Uterus (tissue), 4 donors: ENCODE measurements around the gene ACKR3. TPM values are rescaled to one million over a fixed set of nuclear protein-coding genes. Genes with fewer than 3 reads are reported as not detected.

ENCODE experiments used
- DNase-seq, 2 donors: peaks; one replicate each; pipeline ENCODE4 v3.0.0-alpha.2; 2019 to 2020
- H3K27ac ChIP-seq, 2 donors: fragments of 200-600 bp; sonication (generic); 1 replicate in 1 of 2; 2 replicates in 1 of 2; pipeline ENCODE4 v1.5.1; 2016 to 2018
- H3K27me3 ChIP-seq, 2 donors: fragments of 200-600 bp; sonication (generic); one replicate each; pipeline ENCODE4 v1.5.1; 2018 to 2019; ENCODE audit warnings: control low read depth in 1 of 2
- H3K36me3 ChIP-seq, 2 donors: fragments of 200-600 bp; sonication (generic); one replicate each; pipeline ENCODE4 v1.5.1; 2019; ENCODE audit warnings: control low read depth in 1 of 2
- H3K4me1 ChIP-seq, 2 donors: fragments of 200-600 bp; sonication (generic); one replicate each; pipeline ENCODE4 v1.5.1; 2018 to 2019; ENCODE audit warnings: control low read depth in 1 of 2
- H3K4me3 ChIP-seq, 2 donors: fragments of 200-600 bp; sonication (generic); 1 replicate in 1 of 2; 2 replicates in 1 of 2; pipeline ENCODE4 v1.5.1; 2018 to 2019; ENCODE audit warnings: mild to moderate bottlenecking in 1 of 2
- H3K9me3 ChIP-seq, 2 donors: fragments of 200-600 bp; sonication (generic); one replicate each; pipeline ENCODE4 v1.5.1; 2019; ENCODE audit warnings: control low read depth in 1 of 2
- CTCF ChIP-seq, 4 experiments: fragments of 200-600 bp in 2 of 4; fragments of 450-650 bp in 2 of 4; sonication (generic) in 2 of 4; IDR thresholded peaks; one replicate each; pipeline ENCODE4 v1.5.1; 2016 to 2019; ENCODE audit warnings: antibody characterized with exemption in 4 of 4, mild to moderate bottlenecking in 2 of 4, moderate library complexity in 1 of 4
- POLR2A ChIP-seq, 2 donors: fragments of 450-650 bp; IDR thresholded peaks; one replicate each; pipeline ENCODE4 v1.6.1; 2016; ENCODE audit warnings: antibody characterized with exemption in 2 of 2, mild to moderate bottlenecking in 1 of 2, moderate library complexity in 1 of 2
- intact Hi-C: fragments of 100-400 bp; cut with DNase I; formaldehyde crosslinking; loops from one replicate; pipeline ENCODE4 v1.15.1; 2023; ENCODE audit warnings: low total_unique reads
- total RNA-seq, 4 donors: library from RNA; depleted of rRNA in 3 of 4; stranded (reverse); fragments of >200 nt in 3 of 4; gene quantifications; one replicate each; pipeline versions ENCODE4 v1.1.0 to v1.2.4, GENCODE V29; 2014 to 2023
- donor health status: DM: yes; HTN: yes; CAD: no.

Gene ACKR3
- total RNA-seq, 4 donors from 2014 or later: 11.8 to 61.5 (median 26.2) TPM

- Histone ChIP-seq H3K9me3 (no peaks in the 10 kb centered on the region), H3K36me3 (no peaks in the 10 kb centered on the region), H3K4me3 (no peak overlapping the region), H3K27me3 (no peaks in the 10 kb centered on the region), H3K4me1 (no peaks in the 10 kb centered on the region), H3K27ac (no peak overlapping the region)
- DNase-seq: no peak
- no peak for TF ChIP-seq CTCF (IDR thresholded peaks at IDR 0.05)
- TF ChIP-seq POLR2A (IDR thresholded peaks at IDR 0.05): no peak
- intact Hi-C loops: no loop called here
These were observed 21.3 kb upstream of the ACKR3 start for GRCh38 chr2:236548179-236548921.

- H3K4me1 ChIP-seq: no peaks in the 10 kb centered on the region
- no peaks in the 10 kb centered on the region for H3K27me3 ChIP-seq
- DNase-seq: no peak
- TF ChIP-seq CTCF (IDR thresholded peaks at IDR 0.05) (no peak), POLR2A (IDR thresholded peaks at IDR 0.05) (no peak)
- intact Hi-C loops: no loop called here
- H3K36me3 ChIP-seq: no peaks in the 10 kb centered on the region
- H3K4me3 ChIP-seq: no peak overlapping the region
- H3K9me3 ChIP-seq: no peaks in the 10 kb centered on the region
- no peak overlapping the region for H3K27ac ChIP-seq
These were observed 20.5 kb upstream of the ACKR3 start for GRCh38 chr2:236549165-236549564.

DNA sequence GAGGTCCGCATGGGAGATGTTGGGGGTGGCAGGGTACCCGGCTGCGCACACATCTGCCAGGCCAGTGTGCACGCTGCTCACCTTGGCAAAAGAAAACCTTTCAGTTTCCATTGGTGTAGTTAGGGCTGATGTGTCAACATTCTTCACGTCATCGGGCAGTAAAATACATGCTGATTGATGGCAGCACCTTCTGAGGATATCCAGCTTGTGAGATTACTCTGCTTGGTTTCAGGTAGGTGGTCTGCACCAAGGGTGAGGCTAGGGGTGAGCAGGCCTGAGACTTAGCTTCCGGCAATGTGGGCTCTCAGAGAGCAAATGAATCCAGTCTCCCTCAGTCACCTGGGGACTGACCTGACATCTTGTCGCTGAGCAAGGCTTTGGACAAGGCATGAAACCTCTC, 19.3 kb upstream of the ACKR3 start:
- DNase-seq: no peak
- no peak for TF ChIP-seq CTCF (IDR thresholded peaks at IDR 0.05)
- no peak for TF ChIP-seq POLR2A (IDR thresholded peaks at IDR 0.05)
- no peak overlapping the region for H3K27ac ChIP-seq
- H3K4me3 ChIP-seq: no peak overlapping the region
- no peaks in the 10 kb centered on the region for H3K4me1 ChIP-seq
- H3K27me3 ChIP-seq: no peaks in the 10 kb centered on the region
- no peaks in the 10 kb centered on the region for H3K36me3 ChIP-seq
- intact Hi-C loops: no loop called here
- H3K9me3 ChIP-seq: peaks cover 0 to 3% of the 10 kb centered on the region in 2 donors

DNA sequence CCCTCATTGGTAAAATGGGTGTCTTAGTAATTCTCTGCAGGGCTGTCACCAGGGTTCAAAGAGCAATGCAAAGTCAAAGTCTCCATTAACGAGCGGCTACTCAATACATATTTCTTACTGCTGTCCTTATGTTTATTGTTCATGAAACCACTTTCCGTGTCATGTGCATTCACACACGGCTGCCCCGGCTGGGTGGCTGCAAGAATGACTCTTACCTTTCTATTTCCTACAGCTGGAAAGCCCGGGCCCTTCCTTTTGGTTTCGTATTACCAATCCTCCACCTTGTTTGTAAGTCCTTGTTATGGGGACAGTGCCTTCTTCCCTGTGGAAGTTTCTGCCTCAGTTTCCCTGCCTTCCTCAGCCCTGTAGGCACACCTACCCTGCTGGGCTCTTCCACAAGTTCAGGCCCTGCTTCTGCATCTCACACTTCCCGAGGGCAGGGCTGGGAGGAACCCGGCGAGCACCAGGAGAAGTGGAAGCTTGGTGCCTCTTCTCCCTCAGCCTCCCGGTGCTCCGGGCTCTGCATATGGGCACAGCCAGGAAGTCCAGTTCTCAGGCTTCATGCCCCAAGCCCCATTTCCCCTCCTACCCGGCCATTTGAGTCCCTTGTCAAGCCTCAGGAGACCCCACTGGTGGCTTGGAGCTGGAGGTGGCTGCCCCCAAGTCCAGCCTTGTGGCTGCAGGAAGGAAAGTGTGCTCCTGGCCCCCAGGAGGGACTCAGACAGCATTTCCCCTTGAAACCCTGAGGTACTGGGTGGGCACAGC, 18.7 kb upstream of the ACKR3 start:
- Histone ChIP-seq H3K27me3 (no peaks in the 10 kb centered on the region), H3K4me3 (no peak overlapping the region), H3K4me1 (no peaks in the 10 kb centered on the region), H3K9me3 (peaks cover 0 to 3% of the 10 kb centered on the region in 2 donors), H3K36me3 (no peaks in the 10 kb centered on the region), H3K27ac (no peak overlapping the region)
- intact Hi-C loops: no loop called here
- no peak for TF ChIP-seq POLR2A (IDR thresholded peaks at IDR 0.05)
- DNase-seq: no peak

DNA sequence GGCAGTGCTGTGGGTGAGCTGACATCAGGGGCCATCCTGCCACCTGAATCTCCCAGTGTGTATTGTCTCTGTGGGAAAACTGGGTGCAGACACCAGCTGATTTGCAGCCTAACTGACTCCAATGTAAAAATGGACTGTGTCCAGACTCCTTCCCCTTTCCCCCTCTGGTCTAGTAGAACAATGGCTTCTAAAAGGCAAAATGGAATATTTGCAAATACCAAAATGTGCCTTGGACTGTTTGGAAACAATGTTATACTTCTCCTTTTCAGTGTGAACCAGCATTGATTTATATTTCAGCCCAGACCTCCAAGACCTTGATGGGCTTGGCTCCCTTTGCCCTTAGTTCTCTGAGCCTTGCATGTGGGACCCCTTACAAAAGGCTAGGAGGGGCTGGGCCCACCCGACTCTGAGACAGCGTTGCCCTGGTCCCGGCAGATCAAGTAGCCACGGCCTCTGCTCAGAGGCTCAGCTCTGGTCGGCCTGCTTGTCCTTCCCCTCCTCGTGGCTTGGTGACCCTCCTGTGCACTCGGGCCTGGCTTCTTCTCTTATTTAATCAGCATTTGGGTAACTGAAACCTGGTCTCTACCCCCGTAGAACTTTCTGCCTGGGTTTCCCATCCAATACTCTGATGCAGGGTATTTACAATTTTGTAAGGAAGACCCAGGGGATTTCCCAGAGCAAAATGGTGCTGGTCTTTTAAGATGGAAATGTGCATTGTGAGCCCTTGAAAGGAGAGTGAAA, 18.0 kb upstream of the ACKR3 start:
- TF ChIP-seq CTCF (IDR thresholded peaks at IDR 0.05): no peak
- TF ChIP-seq POLR2A (IDR thresholded peaks at IDR 0.05): no peak
- Histone ChIP-seq H3K36me3 (no peaks in the 10 kb centered on the region), H3K27me3 (no peaks in the 10 kb centered on the region), H3K4me3 (no peak overlapping the region), H3K4me1 (no peaks in the 10 kb centered on the region), H3K9me3 (peaks cover 0 to 3% of the 10 kb centered on the region in 2 donors), H3K27ac (no peak overlapping the region)
- intact Hi-C loops: no loop called here
- no peak for DNase-seq
